Measurements from ENCODE around the gene CRB1.
"Not testable (repeated sequence)": the region's sequence is repeated elsewhere in the genome, so short reads cannot be mapped to it uniquely, and the experiment has no call there.

Gene CRB1

GRCh38 chr1:197402189-197402588 is 134.1 kb downstream of the CRB1 start:
- DNase-seq: no peak

GRCh38 chr1:197404774-197405173 is 136.7 kb downstream of the CRB1 start:
- DNase-seq: not testable (repeated sequence)

GRCh38 chr1:197405614-197406013 is 137.6 kb downstream of the CRB1 start:
- DNase-seq: not testable (repeated sequence)

- no peak for DNase-seq
These were observed 145.5 kb downstream of the CRB1 start for GRCh38 chr1:197413564-197413963.

GRCh38 chr1:197415221-197415620 is 147.2 kb downstream of the CRB1 start:
- no peak for DNase-seq

- DNase-seq: no peak
These were observed 150.6 kb downstream of the CRB1 start for GRCh38 chr1:197418693-197419092.

GRCh38 chr1:197422993-197423392 is 154.9 kb downstream of the CRB1 start:
- DNase-seq: no peak

- no peak for DNase-seq
These were observed 156.3 kb downstream of the CRB1 start for GRCh38 chr1:197424380-197424779.

GRCh38 chr1:197429372-197429771 is 161.3 kb downstream of the CRB1 start:
- DNase-seq: no peak

GRCh38 chr1:197435224-197435623 is 167.2 kb downstream of the CRB1 start:
- DNase-seq: no peak

GRCh38 chr1:197437601-197438000 is 169.5 kb downstream of the CRB1 start:
- no peak for DNase-seq

- DNase-seq: no peak
These were observed 170.1 kb downstream of the CRB1 start for GRCh38 chr1:197438010-197438790.

- no peak for DNase-seq
These were observed 171.7 kb downstream of the CRB1 start for GRCh38 chr1:197439708-197440280.

- no peak for DNase-seq
These were observed 172.7 kb downstream of the CRB1 start for GRCh38 chr1:197440715-197441114.

GRCh38 chr1:197441999-197442414 is 174.0 kb downstream of the CRB1 start:
- no peak for DNase-seq

GRCh38 chr1:197444755-197445154 is 176.7 kb downstream of the CRB1 start:
- no peak for DNase-seq

GRCh38 chr1:197448121-197448779 is 180.2 kb downstream of the CRB1 start:
- no peak for DNase-seq

- no peak for DNase-seq
These were observed 183.3 kb downstream of the CRB1 start for GRCh38 chr1:197451381-197451780.

GRCh38 chr1:197453376-197454058 is 185.5 kb downstream of the CRB1 start:
- DNase-seq: no peak

GRCh38 chr1:197462539-197462938 is 194.5 kb downstream of the CRB1 start:
- DNase-seq: no peak

GRCh38 chr1:197463142-197463541 is 195.1 kb downstream of the CRB1 start:
- peak; percentile 79 to 93 for DNase-seq

GRCh38 chr1:197464044-197464443 is 196.0 kb downstream of the CRB1 start:
- DNase-seq: peak in 1 of 2 experiments; percentile 81

GRCh38 chr1:197465528-197466327 is 197.7 kb downstream of the CRB1 start:
- DNase-seq: peak; percentile 88 to 98

All from NCI-H2081 (cell line).